Activated naive CD8-positive, alpha-beta T cell treated with anti-CD3 and anti-CD28 coated beads, Interleukin-2, amount 10 ng/mL, durations not matched to agents 7 days and 5 days (primary cell): ENCODE measurements around the gene HMBS. TPM values are rescaled to one million over a fixed set of nuclear protein-coding genes. Genes with fewer than 3 reads are reported as not detected.

Source experiments
- ATAC-seq: fragments of 150-1000 bp; cut with Tn5 transposase; one replicate; pipeline ENCODE4 v1.10.0; 2021; ENCODE audit warnings: low read depth, moderate library complexity
- POLR2A ChIA-PET: fragments of 350-600 bp; sonication (Branson Sonifier 250); formaldehyde crosslinking; loops from one replicate; lab custom pipeline; 2021; ENCODE audit warnings: antibody characterized with exemption; lab: Charles Lee
- DNase-seq: peaks from one replicate; pipeline ENCODE4 v3.0.0; 2021
- H3K27ac Mint-ChIP-seq: one replicate; pipeline ENCODE4 v1.8.0; 2022; ENCODE audit warnings: mild to moderate bottlenecking, mixed read lengths
- H3K27me3 Mint-ChIP-seq: one replicate; pipeline ENCODE4 v1.8.0; 2022; ENCODE audit warnings: mild to moderate bottlenecking, moderate library complexity, mixed read lengths
- H3K36me3 Mint-ChIP-seq: one replicate; pipeline ENCODE4 v1.8.0; 2021; ENCODE audit warnings: mild to moderate bottlenecking, mixed read lengths
- H3K4me1 Mint-ChIP-seq: one replicate; pipeline ENCODE4 v1.8.0; 2021; ENCODE audit warnings: mixed read lengths
- H3K4me3 Mint-ChIP-seq: one replicate; pipeline ENCODE4 v1.8.0; 2022; ENCODE audit warnings: mild to moderate bottlenecking, moderate library complexity, mixed read lengths
- H3K9me3 Mint-ChIP-seq: one replicate; pipeline ENCODE4 v1.8.0; 2021; ENCODE audit warnings: mixed read lengths
- total RNA-seq, 2 experiments: library from RNA; stranded (reverse); gene quantifications; one replicate each; pipeline ENCODE4 v1.2.3, GENCODE V29; 2021

The HMBS gene
- total RNA-seq, 2 experiments from 2014 or later = 18.0 to 18.8 TPM

- DNase-seq = no peak
- H3K27me3 Mint-ChIP-seq = no peaks in the 10 kb centered on the region
- H3K4me1 Mint-ChIP-seq = peaks cover 25% of the 10 kb centered on the region
- no peaks in the 10 kb centered on the region for H3K9me3 Mint-ChIP-seq
- H3K4me3 Mint-ChIP-seq = peak overlapping the region; percentile 83
- no peak for ATAC-seq
- H3K36me3 Mint-ChIP-seq = peaks cover 21% of the 10 kb centered on the region
- H3K27ac Mint-ChIP-seq = peak overlapping the region; percentile 81
- POLR2A ChIA-PET = interaction anchor here (0.5 to 6.1 kb wide), 12 partner anchors 9 to 198 kb away, joined by 3 to 108 read pairs (median 4); partner anchors contain the start of genes HINFP, RPS25, TRAPPC4 and VPS11
These were observed 24.2 kb downstream of the HMBS start for GRCh38 chr11:119108857-119109221.

- DNase-seq = no peak
- Mint-ChIP-seq H3K4me3 (peak overlapping the region; percentile 83), H3K4me1 (peaks cover 26% of the 10 kb centered on the region), H3K27me3 (no peaks in the 10 kb centered on the region), H3K27ac (peak overlapping the region; percentile 81), H3K9me3 (no peaks in the 10 kb centered on the region), H3K36me3 (peaks cover 26% of the 10 kb centered on the region)
- ATAC-seq = no peak
- POLR2A ChIA-PET = interaction anchor here (0.6 to 6.1 kb wide), 6 partner anchors 16 to 117 kb away, joined by 3 to 108 read pairs (median 3); partner anchors contain the start of gene CENATAC
These were observed 25.2 kb downstream of the HMBS start for GRCh38 chr11:119109843-119110242.

GRCh38 chr11:119110439-119110838 lies 25.8 kb downstream of the HMBS start:
- peaks cover 29% of the 10 kb centered on the region for H3K36me3 Mint-ChIP-seq
- DNase-seq = no peak
- H3K4me3 Mint-ChIP-seq = no peak overlapping the region
- no peaks in the 10 kb centered on the region for H3K9me3 Mint-ChIP-seq
- no peak for ATAC-seq
- peak overlapping the region; percentile 62 for H3K27ac Mint-ChIP-seq
- H3K4me1 Mint-ChIP-seq = peaks cover 29% of the 10 kb centered on the region
- POLR2A ChIA-PET = interaction anchor here (1.0 to 6.1 kb wide), 3 partner anchors 8 to 58 kb away, joined by 4 to 108 read pairs (median 8); partner anchors contain the start of genes DPAGT1 and NLRX1
- no peaks in the 10 kb centered on the region for H3K27me3 Mint-ChIP-seq

DNA sequence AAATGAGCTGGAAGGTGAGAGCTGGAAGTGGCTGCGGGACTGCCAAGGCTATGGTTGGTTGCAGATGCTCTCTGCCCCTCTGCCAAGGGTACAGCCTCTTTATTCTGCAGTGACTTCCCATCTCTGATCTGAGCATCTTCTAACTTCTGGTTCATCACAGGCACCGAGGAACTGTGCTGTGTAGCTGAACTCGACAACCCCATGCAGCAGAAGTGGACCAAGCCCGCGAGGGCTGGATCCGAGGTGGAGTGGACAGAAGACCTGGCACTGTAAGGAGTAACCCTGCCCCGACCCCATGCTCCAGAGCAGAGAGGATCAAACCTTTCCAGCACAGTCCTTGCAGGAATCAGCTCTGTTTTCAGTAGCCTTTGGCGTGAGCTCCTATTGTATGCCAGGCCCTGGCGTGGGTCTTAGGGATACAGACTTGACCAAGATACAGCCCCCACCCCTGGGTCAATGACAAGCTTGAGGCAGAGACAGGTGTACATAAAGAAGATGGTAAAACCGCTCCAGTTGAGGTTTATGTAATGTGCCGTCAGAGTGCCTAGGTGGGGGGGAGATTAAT lies 26.8 kb downstream of the HMBS start:
- no peak overlapping the region for H3K4me3 Mint-ChIP-seq
- H3K36me3 Mint-ChIP-seq = peaks cover 33% of the 10 kb centered on the region
- no peaks in the 10 kb centered on the region for H3K9me3 Mint-ChIP-seq
- H3K4me1 Mint-ChIP-seq = peaks cover 33% of the 10 kb centered on the region
- no peak for DNase-seq
- H3K27me3 Mint-ChIP-seq = no peaks in the 10 kb centered on the region
- H3K27ac Mint-ChIP-seq = peak overlapping the region; percentile 47
- POLR2A ChIA-PET = interaction anchor here (1.0 to 2.6 kb wide), 4 partner anchors 9 to 57 kb away, joined by 4 to 8 read pairs (median 8); partner anchors contain the start of genes DPAGT1, HINFP and NLRX1
- ATAC-seq = no peak

DNA sequence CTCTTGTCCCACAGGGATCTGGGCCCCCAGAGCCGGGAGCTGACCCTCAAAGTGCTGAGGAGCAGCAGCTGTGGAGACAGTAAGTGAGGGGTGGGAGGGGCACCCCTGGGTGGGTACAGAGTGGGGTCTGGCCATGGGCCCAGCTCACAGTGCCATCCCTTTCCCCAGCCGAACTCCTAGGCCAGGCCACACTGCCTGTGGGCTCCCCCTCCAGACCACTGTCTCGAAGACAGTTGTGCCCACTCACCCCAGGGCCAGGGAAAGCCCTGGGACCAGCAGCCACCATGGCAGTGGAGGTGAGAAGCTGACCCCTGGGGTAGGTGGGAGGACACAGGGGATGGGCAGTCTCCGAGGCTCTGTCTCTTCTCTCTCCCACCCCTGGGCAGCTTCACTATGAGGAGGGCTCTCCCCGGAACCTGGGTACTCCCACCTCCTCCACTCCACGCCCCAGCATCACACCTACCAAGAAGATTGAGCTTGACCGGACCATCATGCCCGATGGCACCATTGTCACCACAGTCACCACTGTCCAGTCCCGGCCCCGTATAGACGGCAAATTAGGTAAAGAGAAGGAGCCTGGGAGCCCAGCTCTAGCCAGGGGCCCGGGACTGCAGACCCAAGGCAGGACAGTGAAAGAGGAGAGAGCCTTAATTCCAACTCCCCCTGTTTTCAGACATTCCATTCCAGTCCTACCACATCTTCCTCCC lies 27.8 kb downstream of the HMBS start:
- peaks cover 31% of the 10 kb centered on the region for H3K4me1 Mint-ChIP-seq
- H3K4me3 Mint-ChIP-seq = no peak overlapping the region
- H3K36me3 Mint-ChIP-seq = peaks cover 37% of the 10 kb centered on the region

DNA sequence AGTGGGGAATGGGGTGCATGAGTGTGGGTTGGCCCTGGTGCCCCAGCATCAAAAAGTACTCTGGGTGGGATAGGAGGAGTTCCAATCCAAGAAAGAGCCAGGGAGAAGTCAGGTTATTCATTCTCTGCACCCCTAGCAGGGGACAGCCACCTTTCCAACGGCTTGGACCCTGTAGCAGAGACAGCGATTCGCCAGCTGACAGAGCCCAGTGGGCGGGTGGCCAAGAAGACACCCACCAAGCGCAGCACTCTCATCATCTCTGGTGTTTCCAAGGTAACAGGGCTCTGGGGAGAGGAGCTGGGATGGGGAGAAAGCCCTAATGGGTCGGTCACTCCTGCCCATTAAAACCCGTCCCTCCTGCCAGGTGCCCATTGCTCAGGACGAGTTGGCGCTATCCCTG lies 29.0 kb downstream of the HMBS start:
- no peaks in the 10 kb centered on the region for H3K9me3 Mint-ChIP-seq
- H3K36me3 Mint-ChIP-seq = peaks cover 42% of the 10 kb centered on the region
- peaks cover 28% of the 10 kb centered on the region for H3K4me1 Mint-ChIP-seq
- peak overlapping the region; percentile 40 for H3K27ac Mint-ChIP-seq
- H3K4me3 Mint-ChIP-seq = no peak overlapping the region
- no peak for DNase-seq
- POLR2A ChIA-PET = no interaction called here
- no peak for ATAC-seq
- no peaks in the 10 kb centered on the region for H3K27me3 Mint-ChIP-seq

More for the DNA sequence above, 27.8 kb downstream of the HMBS start:
- ATAC-seq (no peak), DNase-seq (no peak)
- POLR2A ChIA-PET = interaction anchor here (0.8 to 2.6 kb wide), 5 partner anchors 8 to 208 kb away, joined by 3 to 8 read pairs (median 7); partner anchors contain the start of genes DPAGT1 and HINFP
- Mint-ChIP-seq H3K9me3 (no peaks in the 10 kb centered on the region), H3K27me3 (no peaks in the 10 kb centered on the region), H3K27ac (no peak overlapping the region)

- POLR2A ChIA-PET = interaction anchor here (0.7 kb wide), 2 partner anchors 14 to 81 kb away, joined by 3 read pairs; no protein-coding TSS in a partner anchor
- Mint-ChIP-seq H3K9me3 (no peaks in the 10 kb centered on the region), H3K4me1 (peaks cover 22% of the 10 kb centered on the region), H3K27me3 (no peaks in the 10 kb centered on the region), H3K4me3 (no peak overlapping the region), H3K36me3 (peaks cover 41% of the 10 kb centered on the region), H3K27ac (peak overlapping the region; percentile 96)
- no peak for DNase-seq
- ATAC-seq = no peak
These were observed 29.7 kb downstream of the HMBS start for GRCh38 chr11:119114351-119114750.

DNA sequence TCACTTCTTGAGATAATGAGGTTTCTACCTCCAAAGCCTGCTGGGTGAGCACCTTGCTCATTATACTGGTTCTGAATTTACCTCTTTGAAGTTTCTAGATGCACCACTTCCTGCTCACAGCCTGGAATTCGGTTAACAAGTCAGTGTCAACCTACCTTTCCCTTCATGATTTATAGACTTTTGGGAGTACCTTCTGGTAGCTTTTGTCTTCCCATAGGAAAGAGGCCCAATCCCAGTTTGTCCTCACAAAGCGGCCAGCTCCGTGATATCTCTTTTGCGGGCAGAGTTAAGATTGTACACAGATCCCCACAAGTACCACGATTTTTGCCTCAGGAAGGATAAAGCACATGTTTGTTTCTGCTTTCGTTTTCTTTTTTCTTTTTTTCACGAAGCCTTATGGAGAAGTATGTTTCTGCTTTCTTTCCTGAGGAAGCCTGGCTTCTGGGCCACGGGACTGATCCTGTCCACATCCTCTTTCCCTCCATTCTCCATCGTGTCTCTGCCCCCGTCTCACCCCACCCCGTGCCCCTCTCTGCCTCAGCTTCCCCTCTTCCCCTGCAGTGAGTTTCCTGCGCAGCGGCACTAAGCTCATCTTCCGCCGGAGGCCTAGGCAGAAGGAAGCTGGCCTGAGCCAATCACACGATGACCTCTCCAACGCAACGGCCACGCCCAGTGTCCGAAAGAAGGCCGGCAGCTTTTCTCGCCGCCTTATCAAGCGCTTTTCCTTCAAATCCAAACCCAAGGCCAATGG lies 31.0 kb downstream of the HMBS start:
- Mint-ChIP-seq H3K4me1 (peaks cover 22% of the 10 kb centered on the region), H3K4me3 (peak overlapping the region; percentile 82), H3K9me3 (no peaks in the 10 kb centered on the region), H3K27ac (peak overlapping the region; percentile 96), H3K36me3 (peaks cover 36% of the 10 kb centered on the region), H3K27me3 (no peaks in the 10 kb centered on the region)
- DNase-seq = peak; percentile 50
- ATAC-seq = peak; percentile 83
- POLR2A ChIA-PET = interaction anchor here (0.8 to 1.6 kb wide), 9 partner anchors 9 to 97 kb away, joined by 3 to 18 read pairs (median 7); partner anchors contain the start of genes C2CD2L, CBL, DPAGT1 and NLRX1

DNA sequence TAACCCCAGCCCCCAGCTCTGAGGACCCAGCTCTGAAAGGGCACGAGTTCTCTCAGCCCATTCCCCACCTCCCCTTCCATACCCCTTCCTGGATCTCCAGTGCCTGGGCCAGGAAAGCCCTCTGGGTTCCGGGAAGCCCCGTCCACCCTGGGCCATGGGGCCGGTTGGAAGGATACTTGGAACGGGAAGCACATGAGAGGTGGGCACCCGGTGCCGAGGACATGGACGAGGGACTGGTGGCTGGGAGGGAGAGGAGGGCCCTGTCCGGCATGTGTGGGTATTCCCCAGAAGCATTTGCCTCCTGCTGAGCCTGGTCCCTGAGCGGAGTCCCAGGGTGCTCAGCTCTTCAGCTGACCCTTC lies 31.5 kb downstream of the HMBS start:
- Mint-ChIP-seq H3K36me3 (peaks cover 34% of the 10 kb centered on the region), H3K27me3 (no peaks in the 10 kb centered on the region), H3K9me3 (no peaks in the 10 kb centered on the region), H3K4me1 (peaks cover 26% of the 10 kb centered on the region), H3K4me3 (peak overlapping the region; percentile 82), H3K27ac (peak overlapping the region; percentile 96)
- POLR2A ChIA-PET = interaction anchor here (0.8 to 1.6 kb wide), 9 partner anchors 9 to 98 kb away, joined by 3 to 18 read pairs (median 7); partner anchors contain the start of genes C2CD2L, CBL, DPAGT1 and NLRX1
- no peak for DNase-seq
- no peak for ATAC-seq

- no peak for DNase-seq
- Mint-ChIP-seq H3K36me3 (peaks cover 31% of the 10 kb centered on the region), H3K4me1 (peaks cover 26% of the 10 kb centered on the region), H3K27ac (peak overlapping the region; percentile 96), H3K27me3 (no peaks in the 10 kb centered on the region), H3K4me3 (no peak overlapping the region), H3K9me3 (no peaks in the 10 kb centered on the region)
- POLR2A ChIA-PET = interaction anchor here (1.0 to 1.6 kb wide), 6 partner anchors 10 to 98 kb away, joined by 3 to 18 read pairs (median 8); partner anchors contain the start of genes C2CD2L, DPAGT1, NLRX1 and RPS25
- ATAC-seq = no peak
These were observed 31.9 kb downstream of the HMBS start for GRCh38 chr11:119116601-119117000.

- Mint-ChIP-seq H3K27me3 (no peaks in the 10 kb centered on the region), H3K36me3 (peaks cover 27% of the 10 kb centered on the region), H3K27ac (peak overlapping the region; percentile 55), H3K4me1 (peaks cover 29% of the 10 kb centered on the region), H3K9me3 (no peaks in the 10 kb centered on the region), H3K4me3 (no peak overlapping the region)
- no peak for DNase-seq
- POLR2A ChIA-PET = interaction anchor here (0.9 kb wide), 1 partner anchor 15 kb away, joined by 3 read pairs; no protein-coding TSS in a partner anchor
- no peak for ATAC-seq
These were observed 32.5 kb downstream of the HMBS start for GRCh38 chr11:119117004-119117706.

GRCh38 chr11:119118227-119118626 lies 33.5 kb downstream of the HMBS start:
- Mint-ChIP-seq H3K4me1 (peaks cover 37% of the 10 kb centered on the region), H3K4me3 (no peak overlapping the region), H3K27ac (no peak overlapping the region), H3K9me3 (no peaks in the 10 kb centered on the region), H3K27me3 (no peaks in the 10 kb centered on the region), H3K36me3 (peaks cover 24% of the 10 kb centered on the region)
- DNase-seq (no peak), ATAC-seq (no peak)
- POLR2A ChIA-PET = interaction anchor here (0.5 to 0.9 kb wide), 4 partner anchors 10 to 23 kb away, joined by 3 read pairs; a partner anchor contains a TSS
